ENCODE data around the gene HDAC4. TPM values are rescaled to one million over a fixed set of nuclear protein-coding genes. Genes with fewer than 3 reads are reported as not detected.

Gene HDAC4
- total RNA-seq, 1 experiment from 2014 or later, result 40.1 TPM

DNA sequence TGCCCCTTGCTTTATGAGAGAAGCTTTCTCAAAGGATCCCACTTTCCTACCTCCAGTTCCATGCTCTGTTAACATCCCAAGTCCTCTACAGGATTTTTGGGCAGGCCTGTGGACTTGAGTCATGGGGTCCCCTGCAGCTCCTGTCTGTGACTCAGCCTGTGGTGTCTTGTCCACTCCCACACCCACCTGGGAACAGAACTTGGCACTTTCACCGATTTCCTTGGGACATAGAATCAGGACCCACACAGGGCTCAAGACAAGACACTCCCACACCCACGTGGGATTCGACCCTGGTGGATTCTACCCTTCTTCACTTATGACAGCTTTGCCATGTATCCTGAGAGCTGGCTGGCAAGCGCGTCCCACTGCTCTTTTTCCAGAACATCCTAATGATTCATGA, 30.7 kb upstream of the HDAC4 start:
- H3K4me3 ChIP-seq (ENCODE audit: low read depth in 2 of 2, low read length in 2 of 2), result no peak overlapping the region
- in situ Hi-C loops (cut with HindIII; ENCODE audit: low pct_unique_long_range_greater_than_20kb, low sequenced_read_pairs), result no loop called here
- intact Hi-C loops (cut with micrococcal nuclease; ENCODE audit: unreplicated experiment), result no loop called here
- ATAC-seq, result no peak
- no peaks in the 10 kb centered on the region for H3K4me1 ChIP-seq (ENCODE audit: control insufficient read depth, insufficient read depth, low read length)
- no peak for DNase-seq (ENCODE audit: low read depth, low spot score)
- no peak overlapping the region for H3K27ac ChIP-seq (ENCODE audit: low read length)
- TF ChIP-seq TCF7L2 (IDR thresholded peaks at IDR 0.05; ENCODE audit: low read depth, low read length), result no peak
- no peak for TF ChIP-seq SIN3A (IDR thresholded peaks at IDR 0.05; ENCODE audit: borderline replicate concordance, insufficient read depth, low read depth, low read length)
- TF ChIP-seq POLR2AphosphoS5 (IDR thresholded peaks at IDR 0.05; ENCODE audit: low read depth, low read length), result no peak
- TF ChIP-seq, protein P1, sequence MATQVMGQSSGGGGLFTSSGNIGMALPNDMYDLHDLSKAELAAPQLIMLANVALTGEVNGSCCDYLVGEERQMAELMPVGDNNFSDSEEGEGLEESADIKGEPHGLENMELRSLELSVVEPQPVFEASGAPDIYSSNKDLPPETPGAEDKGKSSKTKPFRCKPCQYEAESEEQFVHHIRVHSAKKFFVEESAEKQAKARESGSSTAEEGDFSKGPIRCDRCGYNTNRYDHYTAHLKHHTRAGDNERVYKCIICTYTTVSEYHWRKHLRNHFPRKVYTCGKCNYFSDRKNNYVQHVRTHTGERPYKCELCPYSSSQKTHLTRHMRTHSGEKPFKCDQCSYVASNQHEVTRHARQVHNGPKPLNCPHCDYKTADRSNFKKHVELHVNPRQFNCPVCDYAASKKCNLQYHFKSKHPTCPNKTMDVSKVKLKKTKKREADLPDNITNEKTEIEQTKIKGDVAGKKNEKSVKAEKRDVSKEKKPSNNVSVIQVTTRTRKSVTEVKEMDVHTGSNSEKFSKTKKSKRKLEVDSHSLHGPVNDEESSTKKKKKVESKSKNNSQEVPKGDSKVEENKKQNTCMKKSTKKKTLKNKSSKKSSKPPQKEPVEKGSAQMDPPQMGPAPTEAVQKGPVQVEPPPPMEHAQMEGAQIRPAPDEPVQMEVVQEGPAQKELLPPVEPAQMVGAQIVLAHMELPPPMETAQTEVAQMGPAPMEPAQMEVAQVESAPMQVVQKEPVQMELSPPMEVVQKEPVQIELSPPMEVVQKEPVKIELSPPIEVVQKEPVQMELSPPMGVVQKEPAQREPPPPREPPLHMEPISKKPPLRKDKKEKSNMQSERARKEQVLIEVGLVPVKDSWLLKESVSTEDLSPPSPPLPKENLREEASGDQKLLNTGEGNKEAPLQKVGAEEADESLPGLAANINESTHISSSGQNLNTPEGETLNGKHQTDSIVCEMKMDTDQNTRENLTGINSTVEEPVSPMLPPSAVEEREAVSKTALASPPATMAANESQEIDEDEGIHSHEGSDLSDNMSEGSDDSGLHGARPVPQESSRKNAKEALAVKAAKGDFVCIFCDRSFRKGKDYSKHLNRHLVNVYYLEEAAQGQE (IDR thresholded peaks at IDR 0.05; ENCODE audit: insufficient read depth in 1 of 2, low read depth in 2 of 2, low read length in 1 of 2), result no peak
- TF ChIP-seq, protein P2, sequence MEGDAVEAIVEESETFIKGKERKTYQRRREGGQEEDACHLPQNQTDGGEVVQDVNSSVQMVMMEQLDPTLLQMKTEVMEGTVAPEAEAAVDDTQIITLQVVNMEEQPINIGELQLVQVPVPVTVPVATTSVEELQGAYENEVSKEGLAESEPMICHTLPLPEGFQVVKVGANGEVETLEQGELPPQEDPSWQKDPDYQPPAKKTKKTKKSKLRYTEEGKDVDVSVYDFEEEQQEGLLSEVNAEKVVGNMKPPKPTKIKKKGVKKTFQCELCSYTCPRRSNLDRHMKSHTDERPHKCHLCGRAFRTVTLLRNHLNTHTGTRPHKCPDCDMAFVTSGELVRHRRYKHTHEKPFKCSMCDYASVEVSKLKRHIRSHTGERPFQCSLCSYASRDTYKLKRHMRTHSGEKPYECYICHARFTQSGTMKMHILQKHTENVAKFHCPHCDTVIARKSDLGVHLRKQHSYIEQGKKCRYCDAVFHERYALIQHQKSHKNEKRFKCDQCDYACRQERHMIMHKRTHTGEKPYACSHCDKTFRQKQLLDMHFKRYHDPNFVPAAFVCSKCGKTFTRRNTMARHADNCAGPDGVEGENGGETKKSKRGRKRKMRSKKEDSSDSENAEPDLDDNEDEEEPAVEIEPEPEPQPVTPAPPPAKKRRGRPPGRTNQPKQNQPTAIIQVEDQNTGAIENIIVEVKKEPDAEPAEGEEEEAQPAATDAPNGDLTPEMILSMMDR (IDR thresholded peaks at IDR 0.05), result no peak
- H3K36me3 ChIP-seq (ENCODE audit: control insufficient read depth, insufficient read depth, low read length), result no peaks in the 10 kb centered on the region
- H3K9me3 ChIP-seq (ENCODE audit: control insufficient read depth, insufficient read depth, low read depth, low read length), result no peaks in the 10 kb centered on the region
- POLR2A ChIA-PET, result no interaction called here
- no TSS peak for BruUV-seq (replicated peaks)
- H3K27me3 ChIP-seq (ENCODE audit: control insufficient read depth, insufficient read depth, low read length), result peaks cover 21% of the 10 kb centered on the region
- CTCF ChIA-PET, result no interaction called here

DNA sequence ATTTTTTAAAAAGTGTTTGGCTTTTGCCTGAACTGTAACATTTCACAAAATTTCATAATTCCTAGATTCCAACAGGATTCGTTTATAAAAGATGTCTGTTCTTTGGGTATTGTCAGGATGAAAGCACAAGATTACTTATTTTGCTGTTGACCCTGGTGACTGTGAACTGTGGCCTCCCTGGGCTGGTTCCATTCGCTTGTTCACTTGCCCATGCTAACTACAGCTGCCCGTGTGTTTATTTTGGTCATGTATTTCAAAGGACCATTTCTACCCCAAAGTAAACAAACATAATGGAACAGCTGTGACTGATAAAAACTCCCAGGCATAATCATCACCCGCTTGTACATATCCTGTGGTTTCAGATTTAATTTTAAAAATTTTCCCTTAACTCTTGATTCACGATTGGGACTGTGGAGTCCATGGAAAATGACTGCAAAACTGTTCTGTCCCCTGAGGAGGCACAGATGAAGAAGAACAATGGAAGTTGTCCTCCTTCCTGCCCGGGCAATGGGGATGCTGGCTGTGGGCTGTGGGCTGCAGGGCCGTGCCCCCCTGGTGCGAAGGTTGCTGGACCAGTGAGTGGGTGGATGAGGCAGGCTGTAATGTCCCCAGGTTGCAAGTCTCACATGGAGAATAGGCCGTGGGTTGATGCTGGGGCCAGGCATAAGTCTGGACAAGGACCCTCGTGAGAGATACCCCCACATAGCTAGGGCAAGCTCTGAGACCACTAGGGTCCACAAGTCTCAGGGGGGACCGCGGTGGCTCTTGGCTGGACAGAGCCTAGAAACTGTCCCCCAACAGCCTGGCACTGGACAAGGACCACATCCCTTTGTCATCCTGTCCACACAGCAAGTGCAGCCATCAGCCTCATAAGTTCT, 28.9 kb upstream of the HDAC4 start:
- DNase-seq (ENCODE audit: low read depth, low spot score), result no peak
- H3K9me3 ChIP-seq (ENCODE audit: control insufficient read depth, insufficient read depth, low read depth, low read length), result no peaks in the 10 kb centered on the region
- TF ChIP-seq, protein P1 (IDR thresholded peaks at IDR 0.05; ENCODE audit: insufficient read depth in 1 of 2, low read depth in 2 of 2, low read length in 1 of 2), result no peak
- TF ChIP-seq SIN3A (IDR thresholded peaks at IDR 0.05; ENCODE audit: borderline replicate concordance, insufficient read depth, low read depth, low read length), result no peak
- TF ChIP-seq POLR2AphosphoS5 (IDR thresholded peaks at IDR 0.05; ENCODE audit: low read depth, low read length), result no peak
- TF ChIP-seq TCF7L2 (IDR thresholded peaks at IDR 0.05; ENCODE audit: low read depth, low read length), result no peak
- TF ChIP-seq, protein P2 (IDR thresholded peaks at IDR 0.05), result no peak
- no peak overlapping the region for H3K27ac ChIP-seq (ENCODE audit: low read length)
- in situ Hi-C loops (cut with HindIII; ENCODE audit: low pct_unique_long_range_greater_than_20kb, low sequenced_read_pairs) (no loop called here), intact Hi-C loops (cut with micrococcal nuclease; ENCODE audit: unreplicated experiment) (no loop called here)
- no peak for ATAC-seq
- H3K27me3 ChIP-seq (ENCODE audit: control insufficient read depth, insufficient read depth, low read length), result peaks cover 23% of the 10 kb centered on the region
- H3K36me3 ChIP-seq (ENCODE audit: control insufficient read depth, insufficient read depth, low read length), result no peaks in the 10 kb centered on the region
- ChIA-PET CTCF (no interaction called here), POLR2A (interaction anchor here (0.6 kb wide), 1 partner anchor 43 kb away, joined by 4 read pairs; no protein-coding TSS in a partner anchor)
- H3K4me3 ChIP-seq (ENCODE audit: low read depth in 2 of 2, low read length in 2 of 2), result no peak overlapping the region
- no TSS peak for BruUV-seq (replicated peaks)
- H3K4me1 ChIP-seq (ENCODE audit: control insufficient read depth, insufficient read depth, low read length), result no peaks in the 10 kb centered on the region
